K562 (cell line): ENCODE data around the gene PHF5A. TPM values are rescaled to one million over a fixed set of nuclear protein-coding genes. Genes with fewer than 3 reads are reported as not detected.

Experiments used
- ATAC-seq: fragments of 200-7000 bp; cut with Tn5 transposase; 3 replicates; pipeline ENCODE4 v1.9.1; 2020; ENCODE audit warnings: moderate library complexity
- BruUV-seq: library from RNA; stranded (reverse); fragments of 400-500 nt; replicated peaks from 2 replicates; lab custom pipeline; 2021; lab: Mats Ljungman, UMichigan
- CTCF ChIA-PET: fragments of 300-600 bp; formaldehyde crosslinking; extraction: SDS; loops from one replicate; lab custom pipeline; 2021; ENCODE audit warnings: low intra/inter-chr PET ratio; lab: Yijun Ruan, JAX
- POLR2A ChIA-PET: fragments of 300-600, 350-650 bp; sonication (Branson Sonifier 250); formaldehyde crosslinking; extraction: SDS; loops from one replicate; lab custom pipeline; 2021; ENCODE audit warnings: antibody characterized with exemption, inconsistent platforms; lab: Yijun Ruan, JAX
- DNase-seq, 4 experiments: peaks; one replicate each; pipeline versions ENCODE4 v3.0.0 to v3.0.0-alpha.2; 2011 to 2018; ENCODE audit warnings: low spot score in 3 of 4, mixed read lengths in 3 of 4; ENCODE audit errors: extremely low read depth in 1 of 4
- FAIRE-seq: peaks from 2 replicates; lab custom pipeline; 2011; peaks lifted over from hg19 to GRCh38; lab: Jason Lieb, UNC
- H2AFZ ChIP-seq: 2 replicates; pipeline ENCODE4 v1.6.0; 2011; ENCODE audit warnings: low read depth, low read length, control low read depth, inconsistent platforms
- H3K27ac ChIP-seq: fragments of 200-600 bp; 3 replicates; pipeline ENCODE4 v1.8.0; 2011; ENCODE audit warnings: low read depth, mild to moderate bottlenecking, control low read depth, inconsistent platforms, low read length, moderate library complexity, mixed read lengths; ENCODE audit errors: extremely low read depth
- H3K27me3 ChIP-seq, 2 experiments: fragments of 300-600 bp in 1 of 2; 2 replicates in 1 of 2; 3 replicates in 1 of 2; pipeline versions ENCODE4 v1.6.0 to v1.8.0; 2011; ENCODE audit warnings: inconsistent platforms in 2 of 2, low read length in 2 of 2, mild to moderate bottlenecking in 1 of 2, mixed read lengths in 1 of 2, moderate library complexity in 1 of 2; ENCODE audit not compliant: control insufficient read depth in 2 of 2, insufficient read depth in 2 of 2
- H3K36me3 ChIP-seq: fragments of 300-600 bp; 3 replicates; pipeline ENCODE4 v1.8.0; 2011; ENCODE audit warnings: mild to moderate bottlenecking, low read length, inconsistent platforms; ENCODE audit not compliant: control insufficient read depth, insufficient read depth
- H3K4me1 ChIP-seq, 2 experiments: fragments of 200-600 bp in 1 of 2; replicated peaks in 1 of 2; 2 replicates in 1 of 2; 3 replicates in 1 of 2; pipeline versions ENCODE4 v1.5.1 to v1.8.0; 2011; ENCODE audit warnings: inconsistent platforms in 2 of 2, low read length in 2 of 2, mild to moderate bottlenecking in 1 of 2, mixed read lengths in 1 of 2, moderate library complexity in 1 of 2; ENCODE audit not compliant: control insufficient read depth in 2 of 2, insufficient read depth in 2 of 2
- H3K4me2 ChIP-seq: 2 replicates; pipeline ENCODE4 v1.6.1; 2011; ENCODE audit warnings: low read length, control low read depth, inconsistent platforms, mixed read lengths; ENCODE audit not compliant: insufficient read depth
- H3K4me3 ChIP-seq: fragments of 200-600 bp; sonication (generic), shearing (Covaris generic); 2 replicates; pipeline ENCODE4 v1.5.1; 2016; ENCODE audit warnings: control low read depth, inconsistent platforms
- H3K79me2 ChIP-seq: fragments of 200-600 bp; 3 replicates; pipeline ENCODE4 v1.8.0; 2011; ENCODE audit warnings: low read length, inconsistent platforms; ENCODE audit not compliant: control insufficient read depth, insufficient read depth
- H3K9ac ChIP-seq, 2 experiments: 2 replicates each; pipeline versions ENCODE4 v1.6.0 to v1.6.1; 2011; ENCODE audit warnings: low read depth in 2 of 2, low read length in 2 of 2, control low read depth in 1 of 2, inconsistent platforms in 1 of 2, mild to moderate bottlenecking in 1 of 2, mixed read lengths in 1 of 2; ENCODE audit not compliant: insufficient read depth in 1 of 2
- H3K9me1 ChIP-seq: one replicate; pipeline ENCODE4 v1.6.0; 2011; ENCODE audit warnings: inconsistent platforms, mild to moderate bottlenecking, low read length, moderate library complexity; ENCODE audit not compliant: control insufficient read depth, insufficient read depth
- H3K9me3 ChIP-seq: replicated peaks from 2 replicates; pipeline ENCODE4 v1.5.1; 2011; ENCODE audit warnings: low read depth, low read length, inconsistent platforms; ENCODE audit not compliant: control insufficient read depth, insufficient read depth
- H4K20me1 ChIP-seq: replicated peaks from 2 replicates; pipeline ENCODE4 v1.6.1; 2011; ENCODE audit warnings: low read length, inconsistent platforms, mixed read lengths; ENCODE audit not compliant: control insufficient read depth, insufficient read depth
- CHD2 ChIP-seq: IDR thresholded peaks from 2 replicates; pipeline ENCODE4 v1.6.1; 2011; ENCODE audit warnings: low read depth, low read length
- DIDO1 ChIP-seq: fragments of 450-650 bp; IDR thresholded peaks from 2 replicates; pipeline ENCODE4 v1.6.1; 2016; ENCODE audit warnings: low read depth, missing biosample characterization, missing genetic modification characterization
- E2F3 ChIP-seq: fragments of 250-450 bp; sonication (Bioruptor Pico); IDR thresholded peaks from 2 replicates; pipeline ENCODE4 v1.4.0; 2020; ENCODE audit warnings: mild to moderate bottlenecking
- EP400 ChIP-seq: fragments of 450-650 bp; IDR thresholded peaks from 2 replicates; pipeline ENCODE4 v1.6.1; 2017; ENCODE audit warnings: antibody characterized with exemption, mild to moderate bottlenecking, moderate library complexity
- ERF ChIP-seq: fragments of 450-650 bp; formaldehyde crosslinking; IDR thresholded peaks from 2 replicates; pipeline ENCODE4 v1.4.0; 2020; ENCODE audit warnings: mild to moderate bottlenecking, mixed read lengths
- GTF2F1 ChIP-seq: IDR thresholded peaks from 2 replicates; pipeline ENCODE4 v1.6.1; 2011; ENCODE audit warnings: low read depth, low read length, improper control_type of control experiment
- JUN ChIP-seq, 2 experiments: sonication (generic) in 1 of 2; formaldehyde crosslinking in 1 of 2; IDR thresholded peaks; 2 replicates each; pipeline versions ENCODE4 v1.6.1 to v1.8.0; 2012 to 2022; ENCODE audit warnings: borderline replicate concordance in 2 of 2, mild to moderate bottlenecking in 2 of 2, improper control_type of control experiment in 1 of 2, low read depth in 1 of 2, low read length in 1 of 2, missing genetic modification reagents in 1 of 2
- PCBP2 ChIP-seq: fragments of 200-400 bp; formaldehyde crosslinking; IDR thresholded peaks from 2 replicates; pipeline ENCODE4 v1.6.1; 2018; ENCODE audit warnings: low read length, low read depth, mild to moderate bottlenecking, moderate library complexity; ENCODE audit not compliant: poor library complexity, severe bottlenecking
- RBBP5 ChIP-seq: fragments of 200-600 bp; sonication (generic); IDR thresholded peaks from 2 replicates; pipeline ENCODE4 v1.6.1; 2012; ENCODE audit warnings: borderline replicate concordance, mild to moderate bottlenecking, low read length, control low read depth, inconsistent platforms; ENCODE audit not compliant: insufficient read depth, poor library complexity, severe bottlenecking
- TARDBP ChIP-seq: fragments of 450-650 bp; IDR thresholded peaks from 2 replicates; pipeline ENCODE4 v1.6.1; 2016
- ZNF253 ChIP-seq: fragments of 250-450 bp; sonication (Bioruptor Pico); conservative IDR thresholded peaks from 2 replicates; pipeline ENCODE4 v1.6.1; 2021; ENCODE audit warnings: mild to moderate bottlenecking
- ZNF785 ChIP-seq: fragments of 250-450 bp; sonication (Bioruptor Pico); IDR thresholded peaks from 2 replicates; pipeline ENCODE4 v1.4.0; 2020; ENCODE audit warnings: mild to moderate bottlenecking
- WGBS: fragments of 100-300 bp; shearing (Covaris generic); methylation state at CpG from one replicate; pipeline ENCODE4 v1.1.6; 2016; ENCODE audit warnings: low coverage, mixed read lengths; ENCODE audit not compliant: insufficient coverage; ENCODE audit errors: missing lambda C conversion rate; 5-methylcytosine and 5-hydroxymethylcytosine counted together
- in situ Hi-C: fragments of 300-500 bp; cut with MboI; formaldehyde crosslinking; loops from 4 replicates; pipeline ENCODE4 v1.15.0; 2018; ENCODE audit warnings: inconsistent platforms, mixed read lengths
- intact Hi-C: fragments of 100-400 bp; cut with micrococcal nuclease; formaldehyde crosslinking; loops from 2 replicates; pipeline ENCODE4 v1.14.2; 2022
- polyA plus RNA-seq, 8 experiments: library from polyadenylated mRNA; depleted of rRNA in 4 of 8; stranded (reverse) in 5 of 8; unstranded in 3 of 8; fragments of >200 nt; fragmentation: Nextera tagmentation in 2 of 8; fragmentation: Illumina TruSeq in 1 of 8; extraction: Ambion mirVana in 2 of 8; extraction: Trizol in 1 of 8; gene quantifications; 2 replicates each; pipeline versions ENCODE4 v1.2.1 to v1.2.3, GENCODE V29; 2011 to 2014; ENCODE audit warnings: inconsistent platforms in 1 of 8, missing spikeins in 1 of 8
- total RNA-seq, 7 experiments: library from RNA; depleted of rRNA in 6 of 7; stranded (reverse); fragments of >200 nt in 6 of 7; fragmentation: Illumina TruSeq in 2 of 7; extraction: Trizol in 2 of 7; gene quantifications; 2 replicates each; pipeline versions ENCODE4 v1.2.1 to v1.2.3, GENCODE V29; 2011 to 2021; ENCODE audit warnings: low replicate concordance in 1 of 7
- TF ChIP-seq, protein P1 (sequence below): sonication (generic); formaldehyde crosslinking; IDR thresholded peaks from 2 replicates; pipeline ENCODE4 v1.8.1; 2023; ENCODE audit warnings: mild to moderate bottlenecking, missing genetic modification reagents
- TF ChIP-seq, protein P2 (sequence below): fragments of 450-650 bp; IDR thresholded peaks from 2 replicates; pipeline ENCODE4 v1.6.1; 2018; ENCODE audit not compliant: partially characterized antibody

Gene PHF5A
- total and polyA plus RNA-seq, 9 of the 15 experiments (the other 6 are each of a cell fraction or from before 2014, with no cell fraction given): 14.2 to 144 (median 101) TPM

DNA sequence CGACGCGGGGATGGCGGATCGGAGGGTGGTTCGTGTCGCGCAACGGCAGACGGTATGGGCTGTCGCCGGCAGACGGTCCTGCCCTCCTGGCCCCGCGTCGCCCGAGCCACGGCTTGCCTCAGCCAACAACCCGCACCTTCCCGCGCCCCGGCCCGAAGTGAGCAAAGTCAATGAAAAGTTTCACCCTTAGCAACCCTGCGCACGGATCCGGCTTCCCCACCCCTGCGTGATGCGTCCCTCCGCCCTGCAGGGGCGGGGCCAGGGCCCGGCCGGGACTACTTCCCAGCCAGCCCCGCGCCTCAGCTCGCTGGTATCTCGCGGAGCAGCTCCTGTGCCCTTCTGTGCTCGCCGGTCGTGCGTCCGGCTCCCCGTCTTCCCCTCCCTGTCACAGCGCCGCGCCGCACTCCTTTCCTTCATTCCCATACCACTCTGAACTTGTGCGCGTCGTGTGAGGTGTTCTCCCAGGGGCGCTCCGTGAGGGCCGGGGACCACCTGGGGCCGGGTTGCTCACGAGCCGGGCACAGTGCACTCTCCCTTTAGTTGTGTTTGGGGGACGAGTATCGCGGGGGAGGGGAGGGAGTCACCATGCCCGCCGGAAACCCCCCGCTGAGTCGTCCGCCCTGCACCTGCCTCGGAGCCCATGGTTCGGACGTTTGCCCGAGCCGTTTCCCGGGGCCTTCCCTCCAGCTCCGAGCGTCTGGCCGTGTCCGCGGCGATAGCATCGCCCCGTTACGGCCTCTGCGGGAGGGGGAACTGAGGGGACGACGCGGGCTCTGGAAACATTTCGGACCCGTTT, 21.7 kb downstream of the PHF5A start, which contains the start of gene TOB2:
TOB2 (minus strand) TSS at position 163 of the 796 bp plus-strand sequence. CDS start 9,456 bp downstream, outside the sequence.
- DNase-seq (peak; percentile 74 to 94 (median 84)), ATAC-seq (peak; percentile 63), FAIRE-seq (no peak)
- Histone ChIP-seq H3K27me3 (no peaks in the 10 kb centered on the region), H3K79me2 (peaks cover 60% of the 10 kb centered on the region), H3K4me3 (peak within 1 kb of the TSS; percentile 92), H3K27ac (peak within 1 kb of the TSS; percentile 94), H3K9ac (peak within 1 kb of the TSS; percentile 89 to 96), H3K9me3 (no peaks in the 10 kb centered on the region), H3K9me1 (no peaks in the 10 kb centered on the region), H3K36me3 (peaks cover 15% of the 10 kb centered on the region), H3K4me1 (peaks cover 6 to 26% of the 10 kb centered on the region in 2 experiments; a peak in 4 of 5 replicates), H2AFZ (peak within 1 kb of the TSS; percentile 84), H4K20me1 (peaks cover 6% of the 10 kb centered on the region), H3K4me2 (peak within 1 kb of the TSS; percentile 94)
- CTCF ChIA-PET: no interaction called here
- POLR2A ChIA-PET: interaction anchor here (0.5 to 3.0 kb wide), 16 partner anchors 9 to 1982 kb away, joined by 3 to 36 read pairs (median 4); partner anchors contain the start of genes ACO2, PHF5A and TEF
- intact Hi-C loops (no loop called here), in situ Hi-C loops (no loop called here)
- TSS peak; percentile 82 for BruUV-seq
- 0% methylated on average over 20 of the region's 85 CpGs for WGBS
- TF ChIP-seq, protein P1, sequence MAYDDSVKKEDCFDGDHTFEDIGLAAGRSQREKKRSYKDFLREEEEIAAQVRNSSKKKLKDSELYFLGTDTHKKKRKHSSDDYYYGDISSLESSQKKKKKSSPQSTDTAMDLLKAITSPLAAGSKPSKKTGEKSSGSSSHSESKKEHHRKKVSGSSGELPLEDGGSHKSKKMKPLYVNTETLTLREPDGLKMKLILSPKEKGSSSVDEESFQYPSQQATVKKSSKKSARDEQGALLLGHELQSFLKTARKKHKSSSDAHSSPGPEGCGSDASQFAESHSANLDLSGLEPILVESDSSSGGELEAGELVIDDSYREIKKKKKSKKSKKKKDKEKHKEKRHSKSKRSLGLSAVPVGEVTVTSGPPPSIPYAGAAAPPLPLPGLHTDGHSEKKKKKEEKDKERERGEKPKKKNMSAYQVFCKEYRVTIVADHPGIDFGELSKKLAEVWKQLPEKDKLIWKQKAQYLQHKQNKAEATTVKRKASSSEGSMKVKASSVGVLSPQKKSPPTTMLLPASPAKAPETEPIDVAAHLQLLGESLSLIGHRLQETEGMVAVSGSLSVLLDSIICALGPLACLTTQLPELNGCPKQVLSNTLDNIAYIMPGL (CRISPR knock-in tag): no peak
- TF ChIP-seq JUN (IDR thresholded peaks at IDR 0.05; ENCODE audit: borderline replicate concordance, low read depth, low read length): 0 out of 2 replicates have a peak, but pooled peaks have one; percentile 47
- TF ChIP-seq JUN (CRISPR knock-in tag; IDR thresholded peaks at IDR 0.05; ENCODE audit: borderline replicate concordance): no peak
- TF ChIP-seq ZNF785 (CRISPR knock-in tag): no peak
- TF ChIP-seq CHD2: peak; percentile 95
- TF ChIP-seq, protein P2, sequence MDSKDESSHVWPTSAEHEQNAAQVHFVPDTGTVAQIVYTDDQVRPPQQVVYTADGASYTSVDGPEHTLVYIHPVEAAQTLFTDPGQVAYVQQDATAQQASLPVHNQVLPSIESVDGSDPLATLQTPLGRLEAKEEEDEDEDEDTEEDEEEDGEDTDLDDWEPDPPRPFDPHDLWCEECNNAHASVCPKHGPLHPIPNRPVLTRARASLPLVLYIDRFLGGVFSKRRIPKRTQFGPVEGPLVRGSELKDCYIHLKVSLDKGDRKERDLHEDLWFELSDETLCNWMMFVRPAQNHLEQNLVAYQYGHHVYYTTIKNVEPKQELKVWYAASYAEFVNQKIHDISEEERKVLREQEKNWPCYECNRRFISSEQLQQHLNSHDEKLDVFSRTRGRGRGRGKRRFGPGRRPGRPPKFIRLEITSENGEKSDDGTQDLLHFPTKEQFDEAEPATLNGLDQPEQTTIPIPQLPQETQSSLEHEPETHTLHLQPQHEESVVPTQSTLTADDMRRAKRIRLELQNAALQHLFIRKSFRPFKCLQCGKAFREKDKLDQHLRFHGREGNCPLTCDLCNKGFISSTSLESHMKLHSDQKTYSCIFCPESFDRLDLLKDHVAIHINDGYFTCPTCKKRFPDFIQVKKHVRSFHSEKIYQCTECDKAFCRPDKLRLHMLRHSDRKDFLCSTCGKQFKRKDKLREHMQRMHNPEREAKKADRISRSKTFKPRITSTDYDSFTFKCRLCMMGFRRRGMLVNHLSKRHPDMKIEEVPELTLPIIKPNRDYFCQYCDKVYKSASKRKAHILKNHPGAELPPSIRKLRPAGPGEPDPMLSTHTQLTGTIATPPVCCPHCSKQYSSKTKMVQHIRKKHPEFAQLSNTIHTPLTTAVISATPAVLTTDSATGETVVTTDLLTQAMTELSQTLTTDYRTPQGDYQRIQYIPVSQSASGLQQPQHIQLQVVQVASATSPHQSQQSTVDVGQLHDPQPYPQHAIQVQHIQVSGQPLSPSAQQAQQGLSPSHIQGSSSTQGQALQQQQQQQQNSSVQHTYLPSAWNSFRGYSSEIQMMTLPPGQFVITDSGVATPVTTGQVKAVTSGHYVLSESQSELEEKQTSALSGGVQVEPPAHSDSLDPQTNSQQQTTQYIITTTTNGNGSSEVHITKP: peak; percentile 82
- TF ChIP-seq E2F3 (CRISPR knock-in tag): no peak
- no peak for TF ChIP-seq PCBP2
- no peak for TF ChIP-seq RBBP5
- TF ChIP-seq TARDBP: no peak
- TF ChIP-seq ZNF253: no peak
- peak; percentile 79 for TF ChIP-seq EP400
- no peak for TF ChIP-seq DIDO1
- TF ChIP-seq ERF (CRISPR knock-in tag): peak; percentile 42; the same call in 1 of the 2 replicates
- TF ChIP-seq GTF2F1: peak; percentile 93
